Activated CD8-positive, alpha-beta memory T cell treated with anti-CD3 and anti-CD28 coated beads for 36 hours (primary cell): ENCODE measurements around the gene RARG. TPM values are rescaled to one million over a fixed set of nuclear protein-coding genes. Genes with fewer than 3 reads are reported as not detected.
"Not testable (repeated sequence)": the region's sequence is repeated elsewhere in the genome, so short reads cannot be mapped to it uniquely, and the experiment has no call there.

ENCODE experiments used
- CTCF ChIA-PET: fragments of 350-600 bp; sonication (Branson Sonifier 250); formaldehyde crosslinking; loops from one replicate; lab custom pipeline; 2021; ENCODE audit warnings: antibody characterized with exemption; lab: Charles Lee
- POLR2A ChIA-PET: fragments of 350-600 bp; sonication (Branson Sonifier 250); formaldehyde crosslinking; loops from one replicate; lab custom pipeline; 2021; ENCODE audit warnings: antibody characterized with exemption; lab: Charles Lee
- total RNA-seq, 2 experiments: library from RNA; stranded (reverse); gene quantifications; one replicate each; pipeline ENCODE4 v1.2.3, GENCODE V29; 2021

RARG gene
- total RNA-seq, 2 experiments from 2014 or later = 42.5 to 42.7 TPM

DNA sequence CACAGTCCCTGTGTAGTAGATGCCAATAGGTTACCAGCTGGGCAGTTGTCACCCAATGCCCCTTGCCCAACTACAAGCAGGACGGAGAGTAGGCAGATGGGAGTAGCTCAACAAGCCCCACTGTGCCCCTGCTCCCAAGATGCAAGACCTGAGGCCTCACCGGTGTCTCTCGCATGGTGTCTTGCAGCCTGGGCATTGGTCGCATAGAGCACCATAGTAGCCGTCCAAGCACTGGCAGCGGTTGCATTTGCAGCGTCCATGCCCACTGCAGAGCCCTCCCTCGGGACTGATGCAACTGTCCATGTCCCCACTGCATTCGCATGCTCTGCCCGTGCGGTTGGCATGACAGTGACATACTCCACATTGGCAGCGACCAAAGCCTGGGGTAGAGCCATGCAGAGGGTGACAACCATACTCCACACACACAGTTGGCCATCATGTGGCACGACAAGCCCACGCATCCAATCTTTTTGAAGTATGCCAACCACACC lies 39.4 kb downstream of the RARG start:
- POLR2A ChIA-PET = interaction anchor here (1.3 kb wide), 1 partner anchor 8 kb away, joined by 3 read pairs; no protein-coding TSS in a partner anchor
- CTCF ChIA-PET = interaction anchor here (0.8 to 2.5 kb wide), 2 partner anchors 11 to 21 kb away, joined by 3 to 12 read pairs; partner anchors contain the start of genes CSAD and ZNF740

GRCh38 chr12:53191885-53192530 lies 40.0 kb downstream of the RARG start:
- ChIA-PET POLR2A (interaction anchor here (0.6 to 1.3 kb wide), 2 partner anchors 8 to 99 kb away, joined by 3 to 5 read pairs; no protein-coding TSS in a partner anchor), CTCF (interaction anchor here (0.8 to 2.5 kb wide), 2 partner anchors 11 to 21 kb away, joined by 3 to 12 read pairs; partner anchors contain the start of genes CSAD and ZNF740)

DNA sequence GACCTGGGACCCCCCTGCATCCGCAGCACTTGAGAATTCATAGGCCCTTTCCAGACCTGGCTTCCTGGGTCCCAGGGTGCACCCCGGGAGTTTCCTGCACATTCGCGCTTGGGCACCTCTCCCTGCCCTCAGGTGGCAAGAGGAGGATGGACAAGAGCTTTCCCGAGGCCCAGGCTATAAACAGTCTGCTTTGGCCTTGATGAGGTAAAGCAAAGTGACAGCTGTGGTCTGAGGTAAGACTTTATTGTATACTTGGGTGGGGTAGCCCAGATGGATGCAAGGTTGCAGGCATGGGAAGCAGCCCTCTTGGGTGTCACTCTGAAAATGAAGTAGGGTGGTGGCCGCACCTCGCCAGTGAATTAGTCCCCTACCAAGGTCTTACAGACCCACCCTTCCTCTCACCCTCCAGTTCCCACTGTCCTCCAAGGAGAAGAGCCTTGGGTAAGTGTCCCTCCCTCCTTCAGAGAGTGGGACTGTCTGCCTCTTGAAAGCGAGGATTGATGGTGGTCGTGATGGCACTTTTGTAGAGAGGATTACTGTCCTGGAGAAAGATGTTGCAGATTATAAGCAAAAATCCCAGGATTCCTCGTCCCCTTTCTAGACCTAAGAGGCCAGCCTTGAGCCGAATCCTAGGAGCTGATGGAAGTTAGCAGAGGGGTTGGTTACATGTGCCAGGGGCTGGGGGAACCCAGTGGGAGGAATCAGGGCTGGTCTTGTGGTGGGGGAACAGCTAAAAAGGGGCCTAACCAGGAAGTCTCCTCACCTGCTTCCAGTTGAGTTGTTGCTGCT lies 40.7 kb downstream of the RARG start:
- POLR2A ChIA-PET = interaction anchor here (0.6 to 1.7 kb wide), 3 partner anchors 9 to 100 kb away, joined by 3 to 5 read pairs (median 4); partner anchors contain the start of gene CSAD
- CTCF ChIA-PET = interaction anchor here (0.8 to 2.5 kb wide), 5 partner anchors 10 to 31 kb away, joined by 3 to 12 read pairs (median 8); partner anchors contain the start of genes CSAD, ITGB7 and ZNF740

DNA sequence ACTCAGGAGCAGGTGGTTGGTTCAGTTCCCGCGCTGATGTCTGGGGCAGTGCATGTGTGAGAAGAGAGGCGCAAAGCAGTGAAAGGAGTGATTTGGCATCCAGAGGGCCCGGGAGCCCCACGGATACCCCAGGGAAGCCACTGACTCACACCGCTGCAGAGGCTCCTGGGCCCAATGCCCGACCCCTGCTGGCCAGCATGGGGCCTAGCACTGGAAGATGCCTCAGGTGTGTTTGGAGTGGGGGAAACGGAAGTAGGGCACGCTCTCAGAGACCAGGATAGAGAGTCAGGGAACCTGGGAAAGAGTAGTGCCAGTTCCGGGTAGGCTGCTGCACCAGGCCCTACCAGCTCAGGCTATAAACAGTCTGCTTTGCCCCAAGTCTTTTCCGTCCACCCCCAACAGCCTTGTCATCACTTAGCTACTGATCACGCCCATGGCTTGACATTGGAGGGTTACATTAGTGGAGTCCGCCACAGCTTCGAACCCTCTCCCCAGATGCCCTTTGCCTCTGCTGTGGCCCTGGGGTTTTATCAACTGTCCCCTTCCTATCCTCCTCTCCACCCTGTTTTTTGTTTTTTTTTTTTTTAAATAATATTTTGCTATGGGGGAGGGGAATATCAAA lies 41.8 kb downstream of the RARG start:
- CTCF ChIA-PET = interaction anchor here (0.9 to 2.5 kb wide), 8 partner anchors 9 to 109 kb away, joined by 3 to 12 read pairs (median 4); partner anchors contain the start of genes CSAD, ITGB7, MYG1 and ZNF740
- POLR2A ChIA-PET = interaction anchor here (0.5 to 1.7 kb wide), 2 partner anchors 9 to 62 kb away, joined by 3 to 4 read pairs; partner anchors contain the start of gene CSAD

- ChIA-PET POLR2A (interaction anchor here (0.8 kb wide), 1 partner anchor 112 kb away, joined by 3 read pairs; the partner anchor contains the start of gene MYG1), CTCF (interaction anchor here (0.6 to 1.3 kb wide), 4 partner anchors 10 to 122 kb away, joined by 3 to 7 read pairs (median 4); a partner anchor contains a TSS)
Measured at GRCh38 chr12:53187145-53187899, 44.7 kb downstream of the RARG start.

DNA sequence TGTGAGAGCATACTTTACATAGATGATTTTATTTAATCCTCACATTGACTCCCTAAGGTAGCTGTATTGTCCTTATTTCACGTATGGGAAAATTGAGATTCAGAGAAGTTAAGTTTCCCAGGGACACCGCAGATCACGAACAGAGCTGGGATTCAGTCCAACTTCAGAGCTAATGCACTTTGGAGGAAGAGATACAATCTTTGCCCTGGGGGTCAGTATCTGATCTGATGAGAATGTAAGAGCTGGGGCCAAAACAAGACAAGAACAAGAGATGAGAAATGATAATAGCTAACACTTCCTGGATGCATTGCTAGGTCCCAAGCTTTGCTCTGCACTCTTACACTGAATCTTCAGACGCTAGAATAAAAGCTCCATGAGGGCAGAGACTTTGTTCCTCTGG lies 45.3 kb downstream of the RARG start:
- ChIA-PET POLR2A (interaction anchor here (0.8 kb wide), 1 partner anchor 113 kb away, joined by 3 read pairs; the partner anchor contains the start of gene MYG1), CTCF (interaction anchor here (0.7 kb wide), 1 partner anchor 26 kb away, joined by 3 read pairs; no protein-coding TSS in a partner anchor)

DNA sequence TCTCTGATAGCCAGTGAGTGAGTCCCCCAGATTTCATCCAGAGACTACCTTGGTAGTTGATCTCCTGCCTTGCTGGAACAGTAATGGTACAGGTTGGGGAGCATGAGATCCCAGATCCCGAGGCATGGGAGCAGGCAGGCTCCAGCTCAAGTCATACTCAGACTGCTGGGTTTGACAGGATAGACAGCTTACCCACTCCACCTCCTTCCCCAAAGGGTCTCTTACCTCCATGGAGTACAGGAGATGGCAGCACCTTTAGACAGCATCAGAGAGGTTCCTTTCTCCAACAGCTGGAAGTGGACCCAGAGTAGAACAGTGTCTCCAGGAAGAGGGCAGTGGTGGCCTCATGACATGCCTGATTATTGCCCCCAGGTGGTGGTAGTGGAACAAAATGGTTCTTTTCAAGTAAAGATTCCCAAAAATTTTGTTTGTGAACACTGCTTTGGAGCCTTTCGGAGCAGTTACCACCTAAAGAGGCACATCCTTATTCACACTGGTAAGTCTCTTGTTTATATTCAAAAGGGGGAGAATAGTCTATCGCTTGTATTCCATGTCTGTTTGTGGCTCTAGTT lies 46.3 kb downstream of the RARG start:
- POLR2A ChIA-PET = interaction anchor here (1.0 to 1.2 kb wide), 2 partner anchors 9 to 26 kb away, joined by 3 read pairs; no protein-coding TSS in a partner anchor
- CTCF ChIA-PET = interaction anchor here (0.9 to 1.1 kb wide), 3 partner anchors 26 to 135 kb away, joined by 3 to 4 read pairs (median 3); partner anchors contain the start of genes AAAS and ESPL1

- POLR2A ChIA-PET = interaction anchor here (1.0 to 1.2 kb wide), 2 partner anchors 10 to 27 kb away, joined by 3 read pairs; no protein-coding TSS in a partner anchor
Measured at GRCh38 chr12:53184828-53185227, 47.2 kb downstream of the RARG start.

GRCh38 chr12:53182903-53183302 lies 49.1 kb downstream of the RARG start:
- CTCF ChIA-PET = interaction anchor here (0.6 to 3.4 kb wide), 3 partner anchors 9 to 84 kb away, joined by 3 to 19 read pairs (median 3); no protein-coding TSS in a partner anchor
- POLR2A ChIA-PET = interaction anchor here (2.0 kb wide), 1 partner anchor 12 kb away, joined by 4 read pairs; no protein-coding TSS in a partner anchor

More at GRCh38 chr12:53184828-53185227, 47.2 kb downstream of the RARG start:
- CTCF ChIA-PET = interaction anchor here (0.6 to 1.1 kb wide), 5 partner anchors 25 to 170 kb away, joined by 3 to 4 read pairs (median 3); partner anchors contain the start of genes AAAS and ESPL1

DNA sequence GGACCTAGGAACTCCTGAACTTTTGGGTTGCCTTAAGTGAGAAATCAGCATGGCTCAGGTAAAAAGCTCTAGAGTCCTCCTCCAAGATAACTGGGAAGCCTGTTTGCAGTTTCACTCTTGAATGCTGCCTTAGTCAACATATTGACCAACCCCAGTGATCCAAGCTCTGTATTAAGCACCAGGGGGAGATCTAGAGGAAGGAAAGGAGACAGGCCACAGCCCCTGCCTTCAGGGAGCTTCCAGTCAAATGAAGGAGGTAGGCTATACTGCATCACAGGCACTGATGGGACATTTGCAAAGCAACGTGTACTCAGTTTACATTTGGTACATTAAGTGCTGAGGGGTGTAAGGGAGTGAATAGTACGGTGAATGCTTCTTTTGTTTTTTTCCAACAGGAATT lies 50.1 kb downstream of the RARG start:
- CTCF ChIA-PET = interaction anchor here (0.5 to 3.4 kb wide), 11 partner anchors 9 to 139 kb away, joined by 3 to 19 read pairs (median 3); no protein-coding TSS in a partner anchor
- POLR2A ChIA-PET = interaction anchor here (1.2 to 2.4 kb wide), 4 partner anchors 9 to 26 kb away, joined by 3 to 21 read pairs (median 4); partner anchors contain the start of gene ITGB7

- CTCF ChIA-PET = interaction anchor here (0.6 to 3.4 kb wide), 9 partner anchors 10 to 140 kb away, joined by 3 to 19 read pairs (median 4); partner anchors contain the start of gene AAAS
- POLR2A ChIA-PET = interaction anchor here (0.6 to 2.4 kb wide), 15 partner anchors 10 to 140 kb away, joined by 3 to 21 read pairs (median 4); partner anchors contain the start of genes AAAS, ITGB7, MYG1 and SOAT2
Measured at GRCh38 chr12:53180931-53181645, 50.9 kb downstream of the RARG start.

GRCh38 chr12:53180220-53180930 lies 51.6 kb downstream of the RARG start, which contains the start of the genes CSAD and ZNF740:
Gene CSAD, minus strand, starts transcription at chr12:53180925. Its CDS starts 7,455 bp downstream, at chr12:53173470.
Gene ZNF740, plus strand, starts transcription at chr12:53180722. Its CDS starts 1,262 bp downstream, at chr12:53181984.
- CTCF ChIA-PET = interaction anchor here (0.6 to 3.4 kb wide), 9 partner anchors 11 to 141 kb away, joined by 3 to 19 read pairs (median 5); partner anchors contain the start of genes AAAS and SPRYD3
- POLR2A ChIA-PET = interaction anchor here (0.6 to 2.4 kb wide), 18 partner anchors 10 to 1369 kb away, joined by 3 to 21 read pairs (median 4); partner anchors contain the start of genes AAAS, ITGB7, MYG1 and PFDN5

GRCh38 chr12:53179687-53180219 lies 52.3 kb downstream of the RARG start:
- ChIA-PET CTCF (interaction anchor here (0.6 to 3.4 kb wide), 9 partner anchors 12 to 142 kb away, joined by 3 to 19 read pairs (median 5); partner anchors contain the start of genes AAAS and SPRYD3), POLR2A (interaction anchor here (0.6 to 2.4 kb wide), 11 partner anchors 18 to 1369 kb away, joined by 3 to 21 read pairs (median 6); partner anchors contain the start of genes AAAS, ITGB7, MYG1 and PFDN5)

- CTCF ChIA-PET = interaction anchor here (1.9 to 2.1 kb wide), 3 partner anchors 17 to 21 kb away, joined by 4 to 11 read pairs (median 8); no protein-coding TSS in a partner anchor
- POLR2A ChIA-PET = not testable (repeated sequence)
Measured at GRCh38 chr12:53178803-53179202, 53.2 kb downstream of the RARG start.
